Astrocyte of the cerebellum (primary cell): ENCODE data around the gene ZNF559.
A peak's percentile ranks its signal among the peaks of the same experiment; 100 is the strongest.

ENCODE experiments used
- DNase-seq: peaks from one replicate; pipeline ENCODE4 v3.0.0-alpha.2; 2011; ENCODE audit warnings: low read depth
- H3K4me3 ChIP-seq: 2 replicates; pipeline ENCODE4 v1.5.1; 2011; ENCODE audit warnings: mild to moderate bottlenecking, low read depth, low read length, moderate library complexity
- CTCF ChIP-seq: IDR thresholded peaks from 2 replicates; pipeline ENCODE4 v1.5.1; 2012; ENCODE audit warnings: low read length, low read depth, moderate library complexity, mild to moderate bottlenecking; ENCODE audit errors: missing control alignments
- in situ Hi-C: cut with HindIII; loops from 2 replicates; pipeline ENCODE4 v1.10.0; 2017; ENCODE audit warnings: low sequenced_read_pairs

The ZNF559 gene

GRCh38 chr19:9354651-9355050 is 30.7 kb downstream of the ZNF559 start:
- in situ Hi-C loops, result no loop called here
- DNase-seq, result no peak
- TF ChIP-seq CTCF, result no peak

GRCh38 chr19:9362905-9363304 is 38.9 kb downstream of the ZNF559 start, which contains the start of gene ZNF177:
TSS of gene ZNF177 (plus strand) at chr19:9363013. CDS start at chr19:9378312, 15,299 bp downstream.
- no peak for DNase-seq
- in situ Hi-C loops, result no loop called here
- peak within 1 kb of the TSS; percentile 42 for H3K4me3 ChIP-seq
- no peak for TF ChIP-seq CTCF

More at GRCh38 chr19:9354651-9355050, 30.7 kb downstream of the ZNF559 start:
- no peak overlapping the region for H3K4me3 ChIP-seq

- in situ Hi-C loops, result loop anchor here (10.0 kb wide), 1 partner anchor 106 kb away; no protein-coding TSS in a partner anchor
- DNase-seq, result no peak
Observed at GRCh38 chr19:9370738-9371619, 47.0 kb downstream of the ZNF559 start.

GRCh38 chr19:9381361-9381785 is 57.4 kb downstream of the ZNF559 start:
- DNase-seq, result no peak
- H3K4me3 ChIP-seq, result no peak overlapping the region
- no peak for TF ChIP-seq CTCF
- in situ Hi-C loops, result no loop called here

More at GRCh38 chr19:9370738-9371619, 47.0 kb downstream of the ZNF559 start:
- H3K4me3 ChIP-seq, result no peak overlapping the region
- TF ChIP-seq CTCF, result no peak
